Measurements from ENCODE around the gene ARL4D. TPM values are rescaled to one million over a fixed set of nuclear protein-coding genes. Genes with fewer than 3 reads are reported as not detected.

Gene ARL4D
- polyA plus RNA-seq, 1 donor from 2014 or later = 10.6 TPM

- Histone ChIP-seq H3F3A (ENCODE audit: insufficient read depth, low read length, poor library complexity, severe bottlenecking) (no peaks in the 10 kb centered on the region), H3K27me3 (ENCODE audit: insufficient read depth, low read depth, low read length) (no peaks in the 10 kb centered on the region), H4K20me1 (ENCODE audit: insufficient read depth) (no peaks in the 10 kb centered on the region), H3K27ac (ENCODE audit: low read length) (no peak overlapping the region), H3K4me3 (ENCODE audit: low read length) (no peak overlapping the region), H3K9me2 (ENCODE audit: insufficient read depth, low read length) (no peaks in the 10 kb centered on the region), H3K79me2 (replicated peaks; ENCODE audit: insufficient read depth, low read length) (peaks cover 31% of the 10 kb centered on the region), H3K4me2 (ENCODE audit: low read length) (no peak overlapping the region), H2AFZ (ENCODE audit: low read depth, low read length) (no peak overlapping the region), H3K36me3 (ENCODE audit: insufficient read depth, low read length) (no peaks in the 10 kb centered on the region), H3K9me3 (ENCODE audit: low read length) (no peaks in the 10 kb centered on the region), H3K9ac (ENCODE audit: low read length) (no peak overlapping the region)
- TF ChIP-seq EZH2 (IDR thresholded peaks at IDR 0.05; ENCODE audit: borderline replicate concordance, insufficient read depth, low read length, poor library complexity, severe bottlenecking) (no peak), POLR2AphosphoS5 (IDR thresholded peaks at IDR 0.05) (no peak), EP300 (conservative IDR thresholded peaks at IDR 0.05; ENCODE audit: poor library complexity, severe bottlenecking) (no peak), TAF1 (IDR thresholded peaks at IDR 0.05; ENCODE audit: low read depth) (no peak), CTCF (IDR thresholded peaks at IDR 0.05; ENCODE audit: poor library complexity, severe bottlenecking) (no peak)
Measured at GRCh38 chr17:43402567-43402966, 3.8 kb downstream of the ARL4D start.

DNA sequence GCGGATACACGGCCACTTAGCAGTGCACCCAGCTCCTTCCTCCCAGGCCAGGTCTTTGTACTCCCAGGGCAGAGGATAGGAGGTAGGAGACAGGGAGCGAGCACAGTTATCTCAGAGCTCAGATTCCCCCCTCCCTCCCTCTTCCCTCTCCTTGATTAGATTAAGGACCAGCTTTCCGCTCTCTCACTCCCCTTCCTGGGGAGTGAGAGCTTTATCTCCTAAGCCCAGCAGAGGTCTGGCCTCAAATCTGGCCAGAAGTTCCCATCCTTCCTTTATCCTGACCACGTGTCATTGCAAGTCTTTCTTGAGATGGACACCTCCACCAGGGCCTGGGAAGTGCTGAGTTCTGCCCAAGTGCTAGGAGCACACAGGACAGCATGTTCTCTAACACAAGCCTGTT is 5.1 kb downstream of the ARL4D start:
- Histone ChIP-seq H3F3A (ENCODE audit: insufficient read depth, low read length, poor library complexity, severe bottlenecking) (no peaks in the 10 kb centered on the region), H4K20me1 (ENCODE audit: insufficient read depth) (no peaks in the 10 kb centered on the region), H3K4me2 (ENCODE audit: low read length) (no peak overlapping the region), H3K9me3 (ENCODE audit: low read length) (no peaks in the 10 kb centered on the region), H3K27ac (ENCODE audit: low read length) (no peak overlapping the region), H3K9ac (ENCODE audit: low read length) (no peak overlapping the region), H3K9me2 (ENCODE audit: insufficient read depth, low read length) (no peaks in the 10 kb centered on the region), H3K36me3 (ENCODE audit: insufficient read depth, low read length) (no peaks in the 10 kb centered on the region), H3K79me2 (replicated peaks; ENCODE audit: insufficient read depth, low read length) (peaks cover 31% of the 10 kb centered on the region), H2AFZ (ENCODE audit: low read depth, low read length) (no peak overlapping the region), H3K27me3 (ENCODE audit: insufficient read depth, low read depth, low read length) (no peaks in the 10 kb centered on the region), H3K4me3 (ENCODE audit: low read length) (no peak overlapping the region)
- TF ChIP-seq MXI1 (conservative IDR thresholded peaks at IDR 0.05; ENCODE audit: poor library complexity, severe bottlenecking) (no peak), CTCF (IDR thresholded peaks at IDR 0.05; ENCODE audit: poor library complexity, severe bottlenecking) (no peak), POLR2AphosphoS5 (IDR thresholded peaks at IDR 0.05) (no peak)

GRCh38 chr17:43405861-43406260 is 7.1 kb downstream of the ARL4D start:
- Histone ChIP-seq H3K4me3 (ENCODE audit: low read length) (no peak overlapping the region), H3K4me2 (ENCODE audit: low read length) (no peak overlapping the region)
- TF ChIP-seq, protein P1, sequence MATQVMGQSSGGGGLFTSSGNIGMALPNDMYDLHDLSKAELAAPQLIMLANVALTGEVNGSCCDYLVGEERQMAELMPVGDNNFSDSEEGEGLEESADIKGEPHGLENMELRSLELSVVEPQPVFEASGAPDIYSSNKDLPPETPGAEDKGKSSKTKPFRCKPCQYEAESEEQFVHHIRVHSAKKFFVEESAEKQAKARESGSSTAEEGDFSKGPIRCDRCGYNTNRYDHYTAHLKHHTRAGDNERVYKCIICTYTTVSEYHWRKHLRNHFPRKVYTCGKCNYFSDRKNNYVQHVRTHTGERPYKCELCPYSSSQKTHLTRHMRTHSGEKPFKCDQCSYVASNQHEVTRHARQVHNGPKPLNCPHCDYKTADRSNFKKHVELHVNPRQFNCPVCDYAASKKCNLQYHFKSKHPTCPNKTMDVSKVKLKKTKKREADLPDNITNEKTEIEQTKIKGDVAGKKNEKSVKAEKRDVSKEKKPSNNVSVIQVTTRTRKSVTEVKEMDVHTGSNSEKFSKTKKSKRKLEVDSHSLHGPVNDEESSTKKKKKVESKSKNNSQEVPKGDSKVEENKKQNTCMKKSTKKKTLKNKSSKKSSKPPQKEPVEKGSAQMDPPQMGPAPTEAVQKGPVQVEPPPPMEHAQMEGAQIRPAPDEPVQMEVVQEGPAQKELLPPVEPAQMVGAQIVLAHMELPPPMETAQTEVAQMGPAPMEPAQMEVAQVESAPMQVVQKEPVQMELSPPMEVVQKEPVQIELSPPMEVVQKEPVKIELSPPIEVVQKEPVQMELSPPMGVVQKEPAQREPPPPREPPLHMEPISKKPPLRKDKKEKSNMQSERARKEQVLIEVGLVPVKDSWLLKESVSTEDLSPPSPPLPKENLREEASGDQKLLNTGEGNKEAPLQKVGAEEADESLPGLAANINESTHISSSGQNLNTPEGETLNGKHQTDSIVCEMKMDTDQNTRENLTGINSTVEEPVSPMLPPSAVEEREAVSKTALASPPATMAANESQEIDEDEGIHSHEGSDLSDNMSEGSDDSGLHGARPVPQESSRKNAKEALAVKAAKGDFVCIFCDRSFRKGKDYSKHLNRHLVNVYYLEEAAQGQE (IDR thresholded peaks at IDR 0.05; ENCODE audit: borderline replicate concordance) = no peak
- TF ChIP-seq POLR2AphosphoS5 (IDR thresholded peaks at IDR 0.05) (no peak), EZH2 (IDR thresholded peaks at IDR 0.05; ENCODE audit: borderline replicate concordance, insufficient read depth, low read length, poor library complexity, severe bottlenecking) (no peak), CTCF (IDR thresholded peaks at IDR 0.05; ENCODE audit: poor library complexity, severe bottlenecking) (no peak), TAF1 (IDR thresholded peaks at IDR 0.05; ENCODE audit: low read depth) (no peak), EP300 (conservative IDR thresholded peaks at IDR 0.05; ENCODE audit: poor library complexity, severe bottlenecking) (no peak)

More at GRCh38 chr17:43405861-43406260, 7.1 kb downstream of the ARL4D start:
- Histone ChIP-seq H3K9ac (ENCODE audit: low read length) (no peak overlapping the region), H3K27ac (ENCODE audit: low read length) (no peak overlapping the region), H4K20me1 (ENCODE audit: insufficient read depth) (no peaks in the 10 kb centered on the region), H3K9me2 (ENCODE audit: insufficient read depth, low read length) (no peaks in the 10 kb centered on the region), H3K27me3 (ENCODE audit: insufficient read depth, low read depth, low read length) (no peaks in the 10 kb centered on the region), H3K79me2 (replicated peaks; ENCODE audit: insufficient read depth, low read length) (peaks cover 11% of the 10 kb centered on the region), H3K9me3 (ENCODE audit: low read length) (no peaks in the 10 kb centered on the region), H3K36me3 (ENCODE audit: insufficient read depth, low read length) (no peaks in the 10 kb centered on the region), H3F3A (ENCODE audit: insufficient read depth, low read length, poor library complexity, severe bottlenecking) (no peaks in the 10 kb centered on the region), H2AFZ (ENCODE audit: low read depth, low read length) (no peak overlapping the region)
